ENCODE results near the gene CBX4.
"Not testable (repeated sequence)": the region's sequence is repeated elsewhere in the genome, so short reads cannot be mapped to it uniquely, and the experiment has no call there.

GRCh38 chr17:79853168-79853567 lies 13.9 kb upstream of the CBX4 start:
- TF ChIP-seq, protein P1, sequence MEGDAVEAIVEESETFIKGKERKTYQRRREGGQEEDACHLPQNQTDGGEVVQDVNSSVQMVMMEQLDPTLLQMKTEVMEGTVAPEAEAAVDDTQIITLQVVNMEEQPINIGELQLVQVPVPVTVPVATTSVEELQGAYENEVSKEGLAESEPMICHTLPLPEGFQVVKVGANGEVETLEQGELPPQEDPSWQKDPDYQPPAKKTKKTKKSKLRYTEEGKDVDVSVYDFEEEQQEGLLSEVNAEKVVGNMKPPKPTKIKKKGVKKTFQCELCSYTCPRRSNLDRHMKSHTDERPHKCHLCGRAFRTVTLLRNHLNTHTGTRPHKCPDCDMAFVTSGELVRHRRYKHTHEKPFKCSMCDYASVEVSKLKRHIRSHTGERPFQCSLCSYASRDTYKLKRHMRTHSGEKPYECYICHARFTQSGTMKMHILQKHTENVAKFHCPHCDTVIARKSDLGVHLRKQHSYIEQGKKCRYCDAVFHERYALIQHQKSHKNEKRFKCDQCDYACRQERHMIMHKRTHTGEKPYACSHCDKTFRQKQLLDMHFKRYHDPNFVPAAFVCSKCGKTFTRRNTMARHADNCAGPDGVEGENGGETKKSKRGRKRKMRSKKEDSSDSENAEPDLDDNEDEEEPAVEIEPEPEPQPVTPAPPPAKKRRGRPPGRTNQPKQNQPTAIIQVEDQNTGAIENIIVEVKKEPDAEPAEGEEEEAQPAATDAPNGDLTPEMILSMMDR (conservative IDR thresholded peaks at IDR 0.05): not testable (repeated sequence)
- TF ChIP-seq ZFX (IDR thresholded peaks at IDR 0.05): not testable (repeated sequence)

Data from C4-2B (cell line).